Urothelium cell line (cell line): ENCODE measurements around the gene DACH2.
"Not testable (repeated sequence)": the region's sequence is repeated elsewhere in the genome, so short reads cannot be mapped to it uniquely, and the experiment has no call there.

Experiments used
- DNase-seq: peaks from one replicate; pipeline ENCODE4 v3.0.0; 2011; ENCODE audit warnings: low spot score, mixed read lengths
- FAIRE-seq: peaks from 2 replicates; lab custom pipeline; 2011; peaks lifted over from hg19 to GRCh38; lab: Jason Lieb, UNC

DACH2 gene

DNA sequence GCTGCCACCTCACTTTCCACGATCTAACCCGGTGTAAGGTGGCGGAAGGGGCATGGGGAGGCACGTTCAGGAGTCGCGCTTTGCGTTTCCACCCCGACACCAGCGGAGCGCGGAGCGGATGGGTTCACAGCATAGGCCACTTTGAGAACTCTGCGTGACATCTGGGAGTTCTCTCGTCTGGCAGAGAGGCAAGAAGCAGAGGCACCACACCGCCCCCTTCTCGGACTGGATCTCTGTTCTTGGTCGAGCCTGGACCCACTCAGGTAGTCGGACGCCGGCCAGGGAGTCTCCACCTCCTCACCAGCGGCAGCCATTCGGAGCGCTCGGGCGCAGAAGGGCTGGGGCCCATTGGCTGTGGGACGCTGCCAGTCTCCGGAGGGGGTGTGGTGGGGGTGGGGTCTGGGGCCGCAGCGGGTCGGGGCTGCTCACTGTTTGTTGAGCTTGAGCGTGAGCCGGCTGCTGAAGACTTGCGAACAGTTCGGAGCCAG is at the start of gene DACH2:
Gene DACH2, plus strand, starts transcription at position 428 of the 488 bp plus-strand sequence.
- DNase-seq (peak; percentile 91), FAIRE-seq (no peak)

DNA sequence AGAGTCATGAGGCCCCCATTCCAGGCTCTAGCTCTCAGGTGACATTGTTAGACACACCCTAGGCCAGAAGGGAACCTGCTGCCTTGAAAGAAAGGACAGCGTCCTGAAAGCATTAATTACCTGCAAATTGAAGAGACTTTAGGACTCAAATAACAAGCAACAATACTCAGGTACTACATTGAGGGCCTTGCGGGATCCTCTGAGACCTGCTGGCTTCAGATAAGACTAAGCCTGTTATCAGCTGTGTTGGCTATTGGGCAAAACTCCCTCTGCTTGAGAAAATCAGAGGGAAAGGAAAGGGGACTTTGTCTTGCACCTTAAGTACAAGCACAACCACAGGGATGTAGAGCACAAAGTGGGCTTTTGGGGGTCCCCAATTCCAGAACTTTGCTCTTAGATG is 45.9 kb upstream of the DACH2 start:
- FAIRE-seq (no peak), DNase-seq (no peak)

DNA sequence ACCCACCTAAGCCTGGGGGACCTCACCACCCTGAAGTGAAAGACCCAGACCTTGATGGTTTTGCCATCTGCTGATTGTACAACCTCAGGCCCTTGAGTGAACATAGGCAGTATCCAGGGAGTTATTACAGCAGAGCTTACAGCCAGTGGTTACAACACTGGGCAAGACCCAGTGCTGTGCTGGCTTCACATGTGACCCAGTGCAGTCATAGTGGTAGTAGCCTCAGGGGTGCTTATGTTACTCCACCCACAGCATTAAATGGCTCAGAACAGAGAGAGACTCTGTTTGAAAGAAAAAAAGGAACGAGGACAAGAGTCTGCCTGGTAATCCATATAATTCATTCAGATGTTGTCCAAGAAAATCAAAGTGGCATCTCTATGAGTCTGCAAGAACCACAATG is 45.2 kb upstream of the DACH2 start:
- DNase-seq (no peak), FAIRE-seq (no peak)

DNA sequence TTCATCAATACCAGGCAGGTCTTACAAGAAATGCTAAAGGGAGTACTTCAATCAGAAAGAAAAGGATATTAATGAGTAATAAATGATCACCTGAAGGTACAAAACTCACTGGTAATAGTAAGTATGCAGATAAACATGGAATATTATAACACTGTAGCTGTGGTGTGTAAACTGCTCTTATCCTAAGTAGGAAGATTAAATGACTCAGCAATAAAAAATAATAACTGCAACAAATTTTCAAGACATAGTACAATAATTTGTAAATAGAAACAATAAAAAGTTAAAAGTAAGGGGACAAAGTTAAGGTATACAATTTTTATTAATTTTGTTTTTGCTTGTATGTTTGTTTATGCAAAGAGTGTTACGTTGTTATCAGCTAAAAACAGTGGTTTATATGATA is 43.7 kb upstream of the DACH2 start:
- FAIRE-seq (no peak), DNase-seq (no peak)

DNA sequence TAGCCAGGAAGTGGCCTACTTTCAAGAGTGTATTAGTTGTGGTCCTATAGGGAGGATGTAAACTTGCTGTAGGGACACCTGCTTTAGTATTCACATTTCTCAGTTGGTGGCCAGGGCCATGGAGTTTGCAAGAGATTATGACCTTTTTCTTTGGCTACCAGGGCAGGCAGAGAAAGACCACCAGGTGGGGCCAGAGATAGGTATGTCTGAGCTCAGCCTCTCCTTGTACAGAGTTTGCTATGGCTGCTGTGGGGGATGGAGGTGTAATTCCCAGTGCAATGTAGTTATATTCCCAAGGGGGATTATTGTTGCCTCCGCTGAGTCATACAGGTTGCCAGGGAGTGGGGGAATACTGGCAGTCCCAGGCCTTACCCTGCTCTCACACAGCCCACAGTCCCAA is 26.3 kb upstream of the DACH2 start:
- FAIRE-seq (no peak), DNase-seq (no peak)

DNA sequence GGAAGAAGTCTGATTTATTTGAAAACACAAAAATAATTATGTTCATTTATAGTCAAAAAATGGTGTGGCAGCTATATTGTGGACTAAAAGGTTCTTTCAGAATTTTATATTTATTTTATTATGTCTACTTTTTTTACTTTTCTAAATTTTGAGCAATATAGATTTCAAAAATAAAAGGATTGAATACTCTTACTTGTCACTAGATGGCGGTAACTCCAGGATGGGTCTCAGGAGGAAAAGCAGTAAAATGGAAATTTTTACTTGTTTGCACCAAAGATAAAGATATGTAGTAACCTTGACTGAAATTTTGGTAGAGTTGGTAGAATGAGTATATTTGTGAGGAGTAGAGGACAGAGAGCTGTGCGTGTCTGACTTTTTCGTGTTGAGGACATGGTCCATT is 14.5 kb upstream of the DACH2 start:
- FAIRE-seq (no peak), DNase-seq (no peak)

DNA sequence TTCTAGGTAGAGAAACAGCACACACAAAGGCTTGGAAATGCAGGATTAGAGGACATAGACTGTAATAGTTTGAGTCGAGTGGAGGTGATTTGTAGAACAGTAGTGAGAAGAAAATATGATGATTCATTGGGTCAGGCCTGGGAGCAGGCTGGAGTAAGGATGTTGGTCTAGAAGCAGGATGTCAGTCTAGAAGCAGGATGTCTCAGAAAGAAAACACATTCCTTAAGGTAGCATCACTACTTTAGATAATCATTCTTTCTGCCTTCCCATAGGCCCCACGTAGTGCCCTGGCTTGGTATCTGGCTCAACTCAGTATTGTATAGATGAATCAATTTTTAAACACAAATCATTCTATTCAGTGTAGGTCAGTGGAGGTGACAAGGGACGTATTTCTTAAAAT is 11.2 kb upstream of the DACH2 start:
- DNase-seq (no peak), FAIRE-seq (no peak)

DNA sequence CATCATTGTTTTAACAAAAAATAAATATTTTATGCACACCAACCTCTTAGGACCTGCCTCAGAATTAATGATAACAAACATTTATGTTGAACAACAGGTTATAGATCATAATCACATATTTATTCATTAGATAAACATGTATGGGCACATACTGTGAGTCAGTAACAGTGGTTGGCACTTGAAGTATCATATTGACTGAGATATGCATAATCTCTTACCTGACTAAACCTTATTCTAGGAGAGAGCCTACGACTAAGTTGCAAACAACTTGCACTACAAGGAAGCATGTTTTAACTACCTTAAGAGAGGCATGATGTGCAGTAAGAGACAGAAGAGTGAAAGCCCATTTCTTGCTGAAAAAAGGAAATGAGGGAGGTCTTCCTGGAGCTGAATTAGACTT is 6.5 kb upstream of the DACH2 start:
- no peak for FAIRE-seq
- DNase-seq: no peak

DNA sequence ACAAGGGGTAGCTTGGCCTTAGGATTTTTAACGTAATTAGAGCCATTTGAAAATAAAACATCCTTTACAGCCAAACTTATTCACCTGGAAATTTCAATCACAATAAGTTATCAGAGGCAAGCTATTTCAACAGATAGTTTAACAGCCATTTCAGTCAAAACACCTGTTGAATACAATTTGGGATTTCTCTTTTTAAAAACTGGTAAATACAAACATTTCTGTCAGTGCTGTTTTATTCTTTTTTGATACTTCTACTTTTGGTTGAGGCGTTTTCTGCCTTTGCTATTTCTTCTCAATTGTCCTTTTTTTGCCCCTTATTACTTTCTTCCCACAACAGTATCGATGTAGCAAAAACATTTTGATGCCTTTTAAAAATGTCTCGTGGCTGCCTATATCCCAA is 2.1 kb upstream of the DACH2 start:
- DNase-seq (no peak), FAIRE-seq (no peak)

DNA sequence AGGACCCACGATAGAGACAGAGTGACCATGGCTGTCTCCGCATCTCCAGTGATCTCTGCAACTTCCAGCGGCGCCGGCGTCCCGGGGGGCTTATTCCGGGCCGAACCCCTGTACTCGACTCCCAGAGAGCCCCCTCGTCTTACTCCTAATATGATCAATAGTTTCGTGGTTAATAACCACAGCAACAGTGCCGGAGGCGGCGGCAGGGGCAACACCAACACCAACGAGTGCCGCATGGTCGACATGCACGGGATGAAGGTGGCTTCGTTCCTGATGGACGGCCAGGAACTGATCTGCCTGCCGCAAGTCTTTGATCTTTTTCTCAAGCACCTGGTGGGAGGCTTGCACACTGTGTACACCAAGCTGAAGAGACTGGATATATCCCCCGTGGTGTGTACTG is 343 bp downstream of the DACH2 start:
- DNase-seq: peak; percentile 25
- no peak for FAIRE-seq

DNA sequence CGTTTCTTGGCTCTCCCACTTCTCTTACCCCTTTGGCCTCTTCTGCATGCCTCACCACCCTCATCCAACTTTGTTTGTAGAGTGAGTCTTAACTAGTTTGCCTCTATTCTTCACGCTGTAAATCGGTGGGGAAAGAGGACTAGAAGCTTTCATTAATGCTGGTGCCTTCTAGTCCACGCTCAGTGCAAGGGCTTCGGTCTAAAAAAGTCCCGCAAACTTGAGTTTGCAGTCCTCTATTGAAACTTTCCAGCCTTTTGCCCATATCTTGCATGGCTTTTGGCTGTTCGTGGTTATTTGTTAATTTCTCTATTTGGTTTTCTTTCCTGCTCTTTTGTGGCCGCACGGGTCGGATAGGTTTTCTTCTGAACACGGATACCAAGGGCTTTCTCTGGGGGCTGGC is 868 bp downstream of the DACH2 start:
- DNase-seq: no peak

DNA sequence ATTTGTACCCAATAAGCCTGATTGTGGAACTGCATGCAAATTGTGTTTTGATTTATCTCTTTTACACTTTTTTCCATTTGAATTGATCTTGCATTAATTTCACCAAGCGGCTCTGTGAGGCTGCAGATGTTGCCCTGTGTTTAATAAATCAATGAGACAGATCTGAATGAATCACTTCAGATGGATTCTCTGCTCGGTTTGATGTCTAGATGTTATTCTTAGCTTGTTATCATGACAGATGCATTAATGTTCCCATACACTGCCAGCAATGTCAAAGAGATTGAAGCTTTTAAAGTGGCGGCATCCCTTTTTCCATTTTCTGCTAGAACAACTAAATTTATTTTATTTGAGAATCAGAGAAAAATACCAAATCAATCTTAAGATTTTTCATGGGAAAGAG is 6.3 kb downstream of the DACH2 start:
- DNase-seq (no peak), FAIRE-seq (no peak)

More for the DNA sequence above, 868 bp downstream of the DACH2 start:
- FAIRE-seq: no peak

DNA sequence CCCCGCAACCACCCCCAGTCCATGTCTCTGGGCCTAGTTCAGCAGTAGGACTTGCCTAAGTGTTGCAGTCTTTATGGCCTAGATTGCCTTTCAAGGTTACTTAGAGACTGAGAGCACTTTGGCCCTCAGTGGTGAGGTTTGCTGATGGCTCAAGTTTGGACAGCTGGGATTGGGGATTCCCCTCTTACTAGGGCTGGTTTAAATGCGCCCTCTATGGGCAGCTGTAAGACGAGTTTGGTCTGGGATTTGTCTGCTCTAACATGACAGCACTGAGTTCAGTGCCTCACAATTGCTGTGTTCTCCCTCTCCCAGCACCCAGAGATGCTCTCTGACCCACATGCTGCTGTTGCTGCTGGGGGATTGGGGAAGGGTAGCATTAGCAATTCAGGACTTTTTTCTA is 23.1 kb downstream of the DACH2 start:
- no peak for FAIRE-seq
- DNase-seq: no peak

DNA sequence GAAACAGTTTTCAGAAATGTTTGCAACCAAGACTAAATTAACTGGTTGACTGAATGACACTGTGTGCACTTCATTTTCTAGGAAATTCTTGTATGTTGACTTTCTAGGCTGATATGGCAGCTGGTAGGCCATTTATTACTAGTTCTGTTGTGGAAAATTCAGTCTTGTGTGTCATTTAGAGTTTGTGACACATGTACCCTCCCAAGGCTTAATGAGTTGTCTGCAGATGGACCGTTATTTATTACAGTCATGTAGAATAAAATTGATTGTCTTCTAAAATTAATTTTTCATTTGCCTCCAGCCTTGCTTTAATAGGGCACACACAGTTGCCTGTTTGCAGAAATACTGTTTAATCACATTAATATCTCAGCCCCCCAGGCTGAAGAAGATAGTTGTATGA is 30.7 kb downstream of the DACH2 start:
- FAIRE-seq (no peak), DNase-seq (no peak)

DNA sequence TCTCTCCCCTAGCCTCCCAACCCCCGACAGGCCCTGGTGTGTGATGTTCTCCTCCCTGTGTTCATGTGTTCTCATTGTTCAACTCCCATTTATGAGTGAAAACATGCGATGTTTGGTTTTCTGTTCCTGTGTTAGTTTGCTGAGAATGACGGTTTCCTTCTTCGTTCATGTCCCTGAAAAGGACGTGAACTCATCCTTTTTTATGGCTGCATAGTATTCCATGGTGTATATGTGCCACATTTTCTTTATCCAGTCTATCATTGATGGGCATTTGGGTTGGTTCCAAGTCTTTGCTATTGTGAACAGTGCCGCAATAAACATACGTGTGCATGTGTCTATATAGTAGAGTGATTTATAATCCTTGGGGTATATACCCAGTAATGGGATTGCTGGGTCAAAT is 33.1 kb downstream of the DACH2 start:
- not testable (repeated sequence) for DNase-seq

DNA sequence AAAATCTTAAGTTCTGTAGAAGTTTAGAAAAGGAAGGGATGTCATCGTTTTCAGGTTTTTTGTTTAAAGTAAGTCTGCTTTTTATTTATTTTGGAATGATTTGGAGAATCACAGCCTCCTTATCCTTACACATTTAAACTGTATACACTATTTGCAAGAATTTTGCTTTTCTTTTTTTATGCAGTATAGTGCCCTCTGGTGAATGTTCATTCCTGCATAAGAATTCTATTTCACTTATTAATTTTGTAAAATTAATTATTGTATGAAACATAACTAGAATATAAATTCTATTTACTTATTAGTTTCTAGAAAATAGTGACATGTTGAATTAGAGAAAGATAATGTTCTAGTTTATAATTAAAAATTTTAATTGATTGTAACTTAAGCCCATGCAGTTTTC is 44.6 kb downstream of the DACH2 start:
- no peak for FAIRE-seq

More for the DNA sequence above, 33.1 kb downstream of the DACH2 start:
- FAIRE-seq: not testable (repeated sequence)

DNA sequence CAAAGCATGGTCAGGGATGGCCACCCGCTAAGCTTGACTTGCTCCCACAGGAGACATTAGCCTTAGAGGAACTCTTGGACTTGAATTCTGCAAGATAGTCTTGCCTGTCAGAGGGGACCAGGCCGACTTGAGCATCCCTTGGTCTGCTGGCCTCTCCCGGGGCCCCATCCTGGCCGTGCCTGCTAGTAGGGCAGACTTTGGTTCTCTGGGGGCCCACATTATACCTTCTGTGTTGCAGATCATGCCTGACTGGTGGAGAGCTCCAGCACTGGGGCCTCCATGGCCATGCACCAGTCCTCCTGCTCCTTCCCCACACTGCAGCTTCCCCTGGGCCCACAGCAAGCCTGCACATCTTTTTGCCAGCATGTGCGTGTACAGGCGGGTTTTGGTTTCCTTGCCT is 46.5 kb downstream of the DACH2 start:
- no peak for DNase-seq
- FAIRE-seq: no peak

More for the DNA sequence above, 44.6 kb downstream of the DACH2 start:
- DNase-seq: no peak

DNA sequence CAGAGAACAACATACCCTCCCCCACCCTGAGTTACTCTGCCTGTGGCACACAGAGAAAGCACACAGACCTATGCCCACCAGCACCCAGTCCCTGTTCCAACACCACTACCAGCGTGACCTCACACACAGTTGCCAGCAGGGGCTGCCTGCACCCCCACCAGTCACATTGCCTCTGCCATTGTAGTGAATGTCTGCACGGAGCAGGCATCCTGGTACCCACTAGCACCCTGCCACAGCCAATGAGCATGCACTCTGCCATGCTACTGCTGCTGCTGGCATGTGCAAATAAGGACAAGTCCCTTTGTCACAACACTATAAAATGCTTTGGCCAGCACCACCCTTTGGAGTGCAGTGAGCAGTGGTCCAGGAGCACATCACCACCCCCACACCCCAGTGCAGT is 47.1 kb downstream of the DACH2 start:
- DNase-seq: no peak
- FAIRE-seq: no peak

DNA sequence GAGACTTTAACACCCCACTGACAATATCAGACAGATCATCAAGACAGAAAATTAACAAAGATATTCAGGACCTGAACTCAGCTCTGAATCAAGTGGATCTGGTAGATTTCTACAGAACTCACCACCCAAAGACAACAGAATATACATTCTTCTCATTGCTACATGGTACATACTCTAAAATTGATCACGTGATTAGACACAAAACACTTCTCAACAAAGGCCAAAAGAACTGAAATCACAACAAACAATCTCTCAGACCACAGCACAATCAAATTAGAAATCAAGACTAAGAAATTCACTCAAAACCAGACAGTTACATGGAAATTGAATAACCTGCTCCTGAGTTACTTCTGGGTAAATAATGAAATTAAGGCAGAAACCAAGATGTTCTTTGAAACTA is 49.6 kb downstream of the DACH2 start:
- no peak for FAIRE-seq

DNA sequence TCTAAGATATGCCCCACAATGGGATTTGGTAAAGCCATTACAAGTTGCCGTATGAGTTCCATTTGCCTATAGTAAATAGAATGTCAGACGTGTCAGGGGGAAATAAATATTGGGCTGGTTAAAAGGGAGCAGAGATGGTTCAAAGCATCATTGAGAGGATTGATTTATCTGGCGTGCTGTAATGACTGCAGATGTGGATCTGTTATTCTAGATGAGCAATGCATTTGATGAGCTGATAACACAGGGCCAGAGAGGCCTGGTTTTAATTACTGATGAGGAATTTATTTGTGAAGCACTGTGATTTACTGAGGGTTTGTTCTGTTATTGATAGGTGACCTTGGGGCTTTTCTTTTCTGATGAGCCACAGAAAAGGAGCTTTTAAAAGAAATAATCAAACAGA is 62.5 kb downstream of the DACH2 start:
- DNase-seq (no peak), FAIRE-seq (no peak)

More for the DNA sequence above, 49.6 kb downstream of the DACH2 start:
- DNase-seq: no peak

DNA sequence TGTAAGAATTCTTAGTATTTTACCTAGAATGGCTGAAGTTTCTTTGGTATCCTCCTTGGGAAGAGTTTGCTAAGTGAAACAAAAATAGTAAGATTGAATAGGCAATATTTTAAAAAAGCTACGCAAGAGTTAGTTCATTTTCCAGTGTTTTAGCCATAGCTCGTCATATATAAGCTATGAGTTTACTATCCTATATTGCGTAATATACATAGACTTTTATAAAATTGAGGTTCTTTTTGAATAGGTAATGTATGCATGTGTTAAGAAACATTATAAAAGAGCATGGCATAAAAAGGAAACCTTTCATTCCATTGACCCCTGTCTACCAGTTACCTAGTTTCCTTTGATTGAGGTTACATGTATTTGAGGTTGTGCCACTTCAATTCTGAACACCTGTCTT is 67.0 kb downstream of the DACH2 start:
- no peak for DNase-seq
- no peak for FAIRE-seq

DNA sequence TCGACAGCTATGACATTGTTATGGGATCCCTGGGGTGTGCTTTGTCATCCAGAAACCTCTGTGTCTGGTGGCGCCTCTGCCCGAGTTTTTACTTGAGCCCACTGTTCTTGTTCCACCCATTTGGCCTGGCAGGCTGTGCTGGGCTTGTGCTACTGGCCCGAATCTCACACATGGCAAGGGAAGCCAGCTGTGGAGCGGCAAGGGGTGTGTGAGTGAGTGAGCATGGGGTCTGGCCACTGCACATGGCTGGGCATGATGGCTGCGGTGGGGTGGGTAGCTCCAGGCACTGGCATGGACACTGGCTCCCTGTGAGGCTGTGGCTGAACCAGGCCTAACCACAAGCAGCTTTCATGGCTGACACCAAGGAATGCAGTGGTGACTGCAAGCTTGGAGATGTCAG is 89.2 kb downstream of the DACH2 start:
- no peak for FAIRE-seq

DNA sequence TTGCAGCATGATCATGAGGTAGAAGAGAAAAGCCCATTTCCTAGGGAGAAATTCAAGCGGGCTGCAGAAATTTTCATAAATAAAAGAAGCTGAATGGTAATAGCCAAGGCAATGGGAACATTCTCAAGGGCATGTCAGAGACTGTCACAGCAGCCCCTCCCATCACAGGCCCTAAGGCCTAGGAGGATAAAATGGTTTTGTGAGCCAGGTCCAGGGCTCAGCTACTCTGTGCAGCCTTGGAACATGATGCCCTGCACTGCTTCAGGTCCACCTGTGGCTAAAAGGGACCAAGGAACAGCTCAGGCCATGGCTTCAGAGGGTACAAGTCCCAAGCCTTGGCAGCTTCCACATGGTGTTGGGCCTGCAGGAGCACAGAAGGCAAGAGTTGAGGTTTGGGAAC is 93.3 kb downstream of the DACH2 start:
- DNase-seq (no peak), FAIRE-seq (no peak)

More for the DNA sequence above, 89.2 kb downstream of the DACH2 start:
- DNase-seq: no peak

DNA sequence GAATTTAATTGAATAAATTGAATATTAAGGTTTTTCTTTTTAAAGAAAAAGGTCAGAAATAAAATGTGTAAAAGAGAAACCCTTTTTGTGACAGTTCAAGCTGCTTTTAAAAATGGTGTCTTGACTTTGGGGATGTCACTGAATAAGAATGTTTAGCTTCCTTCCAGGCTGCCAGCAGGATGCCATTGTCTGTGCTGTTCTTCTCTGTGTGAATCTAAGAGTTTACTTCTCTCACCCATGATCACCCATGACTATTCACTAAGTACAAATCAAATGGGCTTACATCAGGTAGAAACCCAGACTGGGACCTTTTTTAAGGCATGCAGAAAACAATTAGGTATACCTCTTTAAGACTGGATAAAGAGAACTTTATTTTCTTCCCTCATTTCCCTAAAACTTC is 115.3 kb downstream of the DACH2 start:
- no peak for FAIRE-seq
- no peak for DNase-seq
